Stimulated activated CD8-positive, alpha-beta memory T cell treated with anti-CD3 and anti-CD28 coated beads, Interleukin-4, amount 100 ng/mL, for 1 hour (primary cell): ENCODE measurements around the gene C4BPB.
A peak's percentile ranks its signal among the peaks of the same experiment; 100 is the strongest.
"Not testable (repeated sequence)": the region's sequence is repeated elsewhere in the genome, so short reads cannot be mapped to it uniquely, and the experiment has no call there.

Experiments
- DNase-seq, 2 donors: peaks; one replicate each; pipeline ENCODE4 v3.0.0-alpha.2; 2020; ENCODE audit warnings: low read depth in 2 of 2, low spot score in 1 of 2

The C4BPB gene

GRCh38 chr1:207088701-207089626 is at the start of gene C4BPB:
TSS of gene C4BPB (plus strand) at chr1:207088860. CDS start at chr1:207089532, 672 bp downstream.
- no peak for DNase-seq

- no peak for DNase-seq
Observed at GRCh38 chr1:207039380-207040180, 49.1 kb upstream of the C4BPB start.

- no peak for DNase-seq
Observed at GRCh38 chr1:207040181-207040533, 48.5 kb upstream of the C4BPB start.

- DNase-seq: not testable (repeated sequence)
Observed at GRCh38 chr1:207041397-207041796, 47.3 kb upstream of the C4BPB start.

GRCh38 chr1:207045453-207045852 is 43.2 kb upstream of the C4BPB start:
- DNase-seq: no peak

- DNase-seq: no peak
Observed at GRCh38 chr1:207047505-207047904, 41.2 kb upstream of the C4BPB start.

- no peak for DNase-seq
Observed at GRCh38 chr1:207048041-207048440, 40.6 kb upstream of the C4BPB start.

GRCh38 chr1:207049054-207049453 is 39.6 kb upstream of the C4BPB start:
- no peak for DNase-seq

- DNase-seq: no peak
Observed at GRCh38 chr1:207049514-207049913, 39.1 kb upstream of the C4BPB start.

- DNase-seq: peak in 1 of 2 donors; percentile 16
Observed at GRCh38 chr1:207049974-207050391, 38.7 kb upstream of the C4BPB start.

- peak; percentile 76 to 78 for DNase-seq
Observed at GRCh38 chr1:207050480-207051190, 38.0 kb upstream of the C4BPB start.

GRCh38 chr1:207051191-207051943 is 37.3 kb upstream of the C4BPB start, which contains the start of gene YOD1:
TSS of gene YOD1 (minus strand) at chr1:207051208. CDS start at chr1:207051030, 178 bp downstream.
- no peak for DNase-seq

GRCh38 chr1:207052911-207053769 is 35.5 kb upstream of the C4BPB start, which contains the start of gene PFKFB2:
TSS of gene PFKFB2 (plus strand) at chr1:207053275. CDS start at chr1:207054718, 1,443 bp downstream.
- DNase-seq: peak; percentile 84 to 91

GRCh38 chr1:207054491-207054890 is 34.2 kb upstream of the C4BPB start:
- DNase-seq: no peak

GRCh38 chr1:207055386-207056001 is 33.2 kb upstream of the C4BPB start:
- no peak for DNase-seq

- DNase-seq: no peak
Observed at GRCh38 chr1:207056673-207057072, 32.0 kb upstream of the C4BPB start.

GRCh38 chr1:207058252-207058651 is 30.4 kb upstream of the C4BPB start:
- DNase-seq: no peak

GRCh38 chr1:207058878-207059867 is 29.5 kb upstream of the C4BPB start:
- DNase-seq: no peak
